HG03135 (cell line): Measurements from ENCODE around the gene MADD.

Source experiments
- ATAC-seq: cut with Tn5 transposase; IDR thresholded peaks from one replicate; pipeline ENCODE4 v1.9.1; 2021; ENCODE audit warnings: mild to moderate bottlenecking, moderate library complexity; ENCODE audit not compliant: unreplicated experiment

The MADD gene

GRCh38 chr11:47249378-47249715, 20.6 kb upstream of the MADD start:
- no peak for ATAC-seq

GRCh38 chr11:47251751-47252150, 18.2 kb upstream of the MADD start:
- ATAC-seq, result no peak

DNA sequence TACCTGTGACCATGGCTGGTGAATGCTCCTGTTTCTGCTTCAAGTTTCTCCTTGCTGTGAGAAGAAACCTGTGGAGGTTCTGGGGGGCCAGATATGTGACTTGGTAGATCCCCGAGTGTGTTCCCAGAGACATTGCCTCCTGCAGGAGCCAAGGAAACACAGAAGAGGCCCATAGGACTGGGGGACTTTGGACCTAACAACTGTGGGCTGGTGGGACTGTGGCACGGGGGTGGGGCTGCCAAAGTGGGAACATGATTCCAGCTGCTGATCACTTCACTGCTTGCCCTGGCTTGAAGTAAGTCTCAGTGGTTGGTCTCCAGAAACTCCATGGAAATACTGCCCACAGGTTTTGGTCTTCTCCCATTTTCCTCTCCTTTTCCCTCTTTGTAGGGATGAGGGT, 16.3 kb upstream of the MADD start:
- no peak for ATAC-seq

GRCh38 chr11:47254386-47254785, 15.5 kb upstream of the MADD start:
- no peak for ATAC-seq

GRCh38 chr11:47256374-47256773, 13.6 kb upstream of the MADD start:
- ATAC-seq, result no peak

DNA sequence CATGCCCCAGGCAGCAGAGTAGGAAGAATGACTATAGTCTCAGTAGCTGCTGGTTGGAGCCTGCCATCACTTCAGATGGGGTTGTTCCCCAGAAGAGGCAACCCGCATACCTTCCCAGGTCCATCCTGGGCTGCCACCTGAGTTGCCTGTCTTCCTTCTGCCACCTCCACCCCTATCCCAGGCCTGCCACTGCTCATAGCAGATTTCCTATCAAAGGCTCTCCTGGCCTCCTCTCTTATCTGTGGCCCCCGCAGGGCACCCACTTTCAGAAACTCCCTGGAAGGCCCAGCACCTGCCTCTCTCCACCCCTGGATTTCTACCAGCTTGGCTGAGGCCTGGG, 12.8 kb upstream of the MADD start:
- ATAC-seq, result no peak

DNA sequence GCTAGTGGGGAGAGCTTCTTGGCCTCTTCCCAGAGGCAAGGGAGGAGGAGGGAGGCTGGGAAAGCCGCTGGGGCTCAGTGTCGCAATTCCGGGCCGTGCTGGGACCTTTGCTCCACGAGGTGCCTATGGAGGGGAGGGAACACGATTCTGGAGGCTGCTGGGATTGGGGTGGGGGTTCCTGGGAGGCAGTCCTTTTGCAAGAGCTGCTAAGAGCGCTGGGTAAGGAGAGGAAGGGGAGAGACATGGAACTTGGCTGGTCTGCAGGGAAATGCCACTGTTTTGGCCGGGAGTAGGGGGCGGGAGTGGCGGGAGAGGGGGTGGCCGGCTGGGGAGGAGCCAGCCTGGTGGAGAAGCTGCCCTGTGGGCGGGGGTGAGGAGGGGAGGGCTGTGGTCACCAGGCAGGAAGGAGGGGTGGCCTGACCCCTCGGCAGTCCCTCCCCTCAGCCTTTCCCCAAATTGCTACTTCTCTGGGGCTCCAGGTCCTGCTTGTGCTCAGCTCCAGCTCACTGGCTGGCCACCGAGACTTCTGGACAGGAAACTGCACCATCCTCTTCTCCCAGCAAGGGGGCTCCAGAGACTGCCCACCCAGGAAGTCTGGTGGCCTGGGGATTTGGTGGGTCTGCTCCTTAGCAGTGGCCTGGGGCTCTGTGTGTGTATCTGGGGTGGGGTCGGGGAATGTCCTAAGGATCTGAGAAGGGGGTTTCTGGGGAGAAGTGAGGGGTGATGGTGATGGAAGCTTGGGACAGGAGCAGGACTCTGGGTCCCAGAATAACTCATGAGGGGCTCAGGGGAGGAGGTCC, 12.2 kb upstream of the MADD start, which contains the start of gene NR1H3:
TSS of gene NR1H3 (plus strand) at position 480 of the 800 bp plus-strand sequence. CDS start 1,221 bp downstream, outside the sequence.
- ATAC-seq, result no peak

- ATAC-seq, result no peak
Measured at GRCh38 chr11:47258317-47258902, 11.5 kb upstream of the MADD start.

GRCh38 chr11:47259232-47259977, 10.5 kb upstream of the MADD start:
- ATAC-seq, result no peak

- no peak for ATAC-seq
Measured at GRCh38 chr11:47260366-47260765, 9.6 kb upstream of the MADD start.

DNA sequence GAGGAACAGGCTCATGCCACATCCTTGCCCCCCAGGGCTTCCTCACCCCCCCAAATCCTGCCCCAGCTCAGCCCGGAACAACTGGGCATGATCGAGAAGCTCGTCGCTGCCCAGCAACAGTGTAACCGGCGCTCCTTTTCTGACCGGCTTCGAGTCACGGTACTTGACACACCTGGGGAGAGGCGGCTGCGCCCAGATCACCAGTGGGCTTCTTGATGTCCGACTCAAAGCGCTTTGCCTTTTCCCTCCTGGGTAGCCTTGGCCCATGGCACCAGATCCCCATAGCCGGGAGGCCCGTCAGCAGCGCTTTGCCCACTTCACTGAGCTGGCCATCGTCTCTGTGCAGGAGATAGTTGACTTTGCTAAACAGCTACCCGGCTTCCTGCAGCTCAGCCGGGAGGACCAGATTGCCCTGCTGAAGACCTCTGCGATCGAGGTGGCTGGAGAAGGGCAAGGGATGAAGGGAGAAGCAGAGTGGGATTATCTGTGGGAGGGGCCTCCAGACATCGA, 8.6 kb upstream of the MADD start:
- ATAC-seq, result no peak

GRCh38 chr11:47264119-47264518, 5.8 kb upstream of the MADD start:
- ATAC-seq, result no peak

- no peak for ATAC-seq
Measured at GRCh38 chr11:47264521-47264920, 5.4 kb upstream of the MADD start.

- ATAC-seq, result no peak
Measured at GRCh38 chr11:47267876-47268275, 2.1 kb upstream of the MADD start.

- ATAC-seq, result no peak
Measured at GRCh38 chr11:47268448-47269001, 1.4 kb upstream of the MADD start.

DNA sequence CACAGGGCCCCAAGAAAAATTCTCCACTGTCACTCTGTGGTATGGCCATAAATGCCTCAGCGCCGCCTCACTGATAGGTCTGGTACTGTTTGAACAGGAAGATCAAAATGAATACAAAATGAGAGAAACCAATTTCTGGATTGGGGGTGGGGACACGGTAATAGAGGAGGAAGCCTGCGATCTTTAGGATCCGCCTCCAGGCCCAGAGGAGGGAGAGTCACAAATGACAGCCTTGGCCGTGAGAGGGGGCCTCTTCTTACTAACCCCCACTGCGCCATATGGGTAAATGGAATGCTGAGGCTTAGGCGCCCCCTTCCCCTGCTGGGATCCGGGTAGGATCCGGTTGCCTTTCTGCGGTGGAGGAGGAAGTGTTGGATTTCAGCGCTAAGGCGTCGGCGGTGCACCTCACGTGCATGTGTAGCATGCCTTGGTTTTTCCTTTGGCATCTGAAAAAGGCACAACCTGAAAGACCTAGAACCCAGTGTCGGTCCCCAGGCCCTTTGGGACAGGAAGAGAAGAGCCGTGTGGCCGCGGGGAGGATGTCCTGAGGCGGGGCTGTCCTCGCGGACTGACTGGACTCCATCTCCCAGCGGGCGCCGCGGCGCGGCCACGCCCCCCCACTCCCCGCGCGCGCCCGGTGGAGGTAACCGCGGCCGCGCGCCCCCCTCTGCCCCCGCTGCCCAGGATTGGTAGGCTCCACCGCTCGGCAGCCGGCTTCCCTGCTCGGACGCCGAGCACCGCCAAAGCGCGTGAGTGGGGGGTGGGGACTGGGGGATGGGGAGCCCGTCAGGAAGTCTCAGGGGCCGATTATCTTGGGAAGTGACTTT, 718 bp upstream of the MADD start:
- peak; percentile 44 for ATAC-seq

GRCh38 chr11:47270331-47271271, 668 bp downstream of the MADD start:
- ATAC-seq, result no peak

GRCh38 chr11:47271328-47271727, 1.4 kb downstream of the MADD start:
- no peak for ATAC-seq

- ATAC-seq, result no peak
Measured at GRCh38 chr11:47271961-47272661, 2.2 kb downstream of the MADD start.
